GM12873 (cell line): Measurements from ENCODE around the gene SLC35E2B.

ENCODE experiments used
- CTCF ChIP-seq: IDR thresholded peaks from 2 replicates; pipeline ENCODE4 v1.5.1; 2012; ENCODE audit warnings: low read depth, mild to moderate bottlenecking, moderate library complexity, low read length, control low read depth; ENCODE audit not compliant: insufficient read depth; ENCODE audit errors: missing control alignments

SLC35E2B gene

GRCh38 chr1:1624443-1625403, 67.9 kb downstream of the SLC35E2B start:
- no peak for TF ChIP-seq CTCF

GRCh38 chr1:1623631-1624442, 68.8 kb downstream of the SLC35E2B start:
- TF ChIP-seq CTCF, result no peak

- TF ChIP-seq CTCF, result no peak
Observed at GRCh38 chr1:1623181-1623630, 69.4 kb downstream of the SLC35E2B start.

GRCh38 chr1:1622788-1623094, 69.9 kb downstream of the SLC35E2B start:
- no peak for TF ChIP-seq CTCF

GRCh38 chr1:1622010-1622787, 70.4 kb downstream of the SLC35E2B start:
- TF ChIP-seq CTCF, result no peak

- TF ChIP-seq CTCF, result no peak
Observed at GRCh38 chr1:1621173-1622009, 71.2 kb downstream of the SLC35E2B start.
